Measurements from ENCODE around the gene KLHL15.

The KLHL15 gene

GRCh38 chrX:24024819-24025740 lies 1.9 kb downstream of the KLHL15 start:
- in situ Hi-C loops (cut with HindIII; ENCODE audit: low sequenced_read_pairs), result no loop called here
- TF ChIP-seq CTCF (IDR thresholded peaks at IDR 0.05; ENCODE audit: low read depth, low read length, missing control alignments), result no peak
- H3K4me3 ChIP-seq (ENCODE audit: low read depth, low read length), result peak overlapping the region; percentile 63
- DNase-seq (ENCODE audit: low read depth), result peak; percentile 73

GRCh38 chrX:24023972-24024669 lies 2.9 kb downstream of the KLHL15 start:
- in situ Hi-C loops (cut with HindIII; ENCODE audit: low sequenced_read_pairs), result no loop called here
- peak overlapping the region; percentile 63 for H3K4me3 ChIP-seq (ENCODE audit: low read depth, low read length)
- no peak for TF ChIP-seq CTCF (IDR thresholded peaks at IDR 0.05; ENCODE audit: low read depth, low read length, missing control alignments)
- DNase-seq (ENCODE audit: low read depth), result no peak

GRCh38 chrX:24023544-24023943 lies 3.4 kb downstream of the KLHL15 start:
- in situ Hi-C loops (cut with HindIII; ENCODE audit: low sequenced_read_pairs), result no loop called here
- no peak for TF ChIP-seq CTCF (IDR thresholded peaks at IDR 0.05; ENCODE audit: low read depth, low read length, missing control alignments)
- H3K4me3 ChIP-seq (ENCODE audit: low read depth, low read length), result peak overlapping the region; percentile 63
- DNase-seq (ENCODE audit: low read depth), result no peak

- DNase-seq (ENCODE audit: low read depth), result no peak
- in situ Hi-C loops (cut with HindIII; ENCODE audit: low sequenced_read_pairs), result no loop called here
- TF ChIP-seq CTCF (IDR thresholded peaks at IDR 0.05; ENCODE audit: low read depth, low read length, missing control alignments), result no peak
- no peak overlapping the region for H3K4me3 ChIP-seq (ENCODE audit: low read depth, low read length)
Observed at GRCh38 chrX:24020306-24020876, 6.6 kb downstream of the KLHL15 start.

GRCh38 chrX:24019448-24019847 lies 7.5 kb downstream of the KLHL15 start:
- no peak for TF ChIP-seq CTCF (IDR thresholded peaks at IDR 0.05; ENCODE audit: low read depth, low read length, missing control alignments)
- in situ Hi-C loops (cut with HindIII; ENCODE audit: low sequenced_read_pairs), result no loop called here
- no peak overlapping the region for H3K4me3 ChIP-seq (ENCODE audit: low read depth, low read length)
- no peak for DNase-seq (ENCODE audit: low read depth)

GRCh38 chrX:24018809-24019208 lies 8.2 kb downstream of the KLHL15 start:
- no peak for DNase-seq (ENCODE audit: low read depth)
- no peak overlapping the region for H3K4me3 ChIP-seq (ENCODE audit: low read depth, low read length)
- in situ Hi-C loops (cut with HindIII; ENCODE audit: low sequenced_read_pairs), result no loop called here
- TF ChIP-seq CTCF (IDR thresholded peaks at IDR 0.05; ENCODE audit: low read depth, low read length, missing control alignments), result no peak
